NCI-H1105 treated with DMSO at 0.1 percent for 48 hours (cell line): Measurements from ENCODE around the gene TYMP.

ENCODE experiments used
- DNase-seq: peaks from one replicate; lab custom pipeline; 2025; lab: John Stamatoyannopoulos, UW

The TYMP gene

DNA sequence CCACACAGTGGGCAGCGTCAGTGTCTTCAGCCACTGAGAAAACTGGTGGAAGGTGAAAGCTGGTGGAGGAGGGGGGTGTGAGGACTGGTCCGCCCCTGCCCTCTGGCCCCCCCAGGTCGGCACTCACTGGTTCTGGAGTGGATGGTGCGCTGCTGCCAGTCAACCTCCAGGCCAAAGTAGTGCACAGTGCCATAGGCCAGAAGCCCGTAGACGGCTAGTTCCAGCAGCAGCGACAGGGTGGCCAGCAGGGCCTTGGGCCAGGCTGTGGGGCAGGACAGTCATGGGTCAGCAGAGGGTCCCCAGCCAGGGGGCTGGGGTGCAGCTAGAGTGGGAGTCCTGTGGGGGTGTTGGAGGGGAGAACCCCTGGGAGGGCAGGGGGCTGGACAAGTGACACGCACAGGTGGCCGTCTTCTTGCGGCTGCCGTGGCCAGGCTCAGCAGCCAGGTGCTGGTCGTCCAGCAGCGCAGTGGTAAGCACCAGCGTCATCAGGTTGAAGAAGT lies 24.5 kb downstream of the TYMP start:
- no peak for DNase-seq

DNA sequence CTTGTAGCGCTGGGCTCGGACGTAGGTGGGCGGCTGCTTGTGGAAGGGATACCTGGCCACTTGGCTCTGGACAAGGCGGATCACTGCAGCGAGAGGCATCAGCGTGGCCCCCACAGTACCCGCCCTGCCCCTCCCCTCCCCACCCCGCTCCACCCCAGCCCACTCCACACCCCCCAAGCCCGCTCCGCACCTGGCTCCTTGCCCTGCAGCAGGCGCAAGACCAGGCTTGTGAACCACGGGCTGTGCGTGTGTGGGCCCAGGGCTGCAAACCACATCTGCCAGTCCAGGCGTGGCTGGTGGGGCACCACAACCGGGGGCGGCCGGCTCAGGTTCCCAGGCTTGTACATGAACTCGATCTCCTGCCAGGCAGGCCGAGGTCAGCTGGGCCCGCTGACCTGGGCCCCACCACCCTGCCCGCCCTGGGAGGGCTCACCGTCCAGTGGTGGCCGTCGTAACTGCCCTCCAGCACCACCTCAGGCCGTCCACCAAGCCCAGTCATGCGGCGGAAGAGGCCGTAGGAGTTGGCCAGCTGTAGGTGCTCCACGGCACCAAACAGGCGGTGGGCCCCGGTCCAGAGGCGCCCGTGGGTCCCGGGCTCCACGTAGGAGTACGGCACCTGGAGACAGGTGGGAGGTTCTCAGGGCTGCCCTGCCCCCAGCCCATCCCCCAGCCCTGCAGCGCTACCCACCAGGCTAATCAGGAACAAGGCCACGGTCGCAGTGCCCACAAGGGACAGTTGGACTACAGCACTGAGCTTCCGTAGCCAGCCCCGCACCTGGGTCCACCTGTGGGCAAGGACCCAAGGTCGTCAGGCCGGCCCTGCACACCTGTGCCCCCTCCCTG lies 25.2 kb downstream of the TYMP start:
- DNase-seq: no peak

GRCh38 chr22:50503475-50504145 lies 26.2 kb downstream of the TYMP start:
- no peak for DNase-seq

DNA sequence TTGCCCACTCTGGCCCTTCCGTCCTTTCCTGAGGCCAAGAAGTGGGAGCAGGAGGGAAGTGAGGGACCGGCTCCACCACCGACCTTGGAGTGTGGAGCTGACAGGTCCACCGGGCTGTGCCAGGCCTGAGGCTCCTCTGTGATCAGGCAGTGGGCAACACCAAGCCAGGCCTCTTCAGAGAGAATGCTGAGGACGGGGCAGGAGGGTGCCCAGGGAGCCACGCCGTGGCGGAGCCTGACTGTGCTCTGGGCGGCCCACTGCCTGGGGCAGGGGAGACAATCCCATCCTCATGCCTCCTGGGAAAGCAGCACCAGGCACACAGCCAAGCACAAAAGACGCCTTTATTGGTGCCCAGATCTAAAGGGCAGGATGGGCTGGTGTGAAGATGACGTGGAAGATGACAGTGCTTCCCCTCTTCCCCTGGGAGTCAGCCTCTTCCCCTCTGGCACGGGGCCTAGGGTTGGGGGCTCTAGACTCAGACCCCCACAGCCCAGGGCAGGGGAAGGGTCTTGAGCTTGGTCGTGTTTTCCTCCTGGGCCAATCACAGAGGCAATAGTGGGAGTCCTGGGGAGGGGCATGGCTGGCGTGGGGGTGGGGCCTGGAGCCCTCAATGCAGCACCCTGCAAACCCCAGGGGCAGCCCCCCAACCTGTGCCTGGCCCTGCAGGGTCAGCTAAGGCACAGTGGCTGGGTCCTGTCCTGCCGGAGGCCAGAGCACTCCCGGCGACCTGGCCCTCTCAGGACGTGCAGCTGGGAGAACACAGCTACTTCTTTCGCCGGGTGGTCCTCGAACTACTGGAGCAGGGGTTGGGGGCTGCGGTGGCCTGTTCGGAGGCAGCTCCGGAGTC lies 27.0 kb downstream of the TYMP start:
- DNase-seq: no peak

- DNase-seq: no peak
These were observed 27.7 kb downstream of the TYMP start for GRCh38 chr22:50502096-50502495.

DNA sequence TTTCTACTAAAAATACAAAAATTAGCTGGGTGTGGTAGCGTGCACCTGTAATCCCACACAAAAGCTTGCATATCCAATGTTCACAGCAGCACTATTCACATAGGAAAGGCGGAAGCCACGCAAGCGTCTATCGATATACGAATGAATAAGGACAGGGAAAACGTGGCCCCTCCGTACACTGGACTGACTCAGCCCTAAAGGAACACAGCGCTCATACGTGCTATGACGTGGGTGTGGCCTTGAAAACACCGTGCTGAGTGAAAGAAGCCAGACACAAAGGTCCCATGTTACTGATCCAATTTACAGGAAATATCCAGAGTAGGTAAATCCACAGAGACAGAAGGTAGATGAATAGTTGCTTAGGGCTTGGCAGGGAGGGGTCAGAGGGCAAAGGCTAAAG lies 29.4 kb downstream of the TYMP start:
- DNase-seq: no peak

- DNase-seq: peak; percentile 75
These were observed 31.4 kb downstream of the TYMP start for GRCh38 chr22:50498322-50498890.

DNA sequence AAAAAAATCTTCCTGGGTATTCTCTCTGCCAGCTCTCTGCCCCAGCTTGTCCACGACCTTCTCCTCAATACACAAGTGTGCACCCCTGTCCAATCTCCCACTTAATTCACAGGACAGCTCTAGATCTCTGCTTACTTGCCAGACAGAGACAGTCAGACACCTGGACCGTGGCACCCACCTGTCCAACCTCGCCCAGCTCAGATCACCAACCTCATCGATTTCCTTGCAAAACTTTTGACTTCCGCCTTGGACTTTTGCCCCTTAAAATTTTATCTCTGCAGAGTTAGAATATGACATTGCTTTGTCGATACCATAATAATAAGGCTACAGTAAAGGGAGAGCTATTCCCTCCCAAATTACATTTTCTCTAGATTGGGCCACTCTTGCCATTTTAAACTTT lies 32.7 kb downstream of the TYMP start:
- DNase-seq: no peak

DNA sequence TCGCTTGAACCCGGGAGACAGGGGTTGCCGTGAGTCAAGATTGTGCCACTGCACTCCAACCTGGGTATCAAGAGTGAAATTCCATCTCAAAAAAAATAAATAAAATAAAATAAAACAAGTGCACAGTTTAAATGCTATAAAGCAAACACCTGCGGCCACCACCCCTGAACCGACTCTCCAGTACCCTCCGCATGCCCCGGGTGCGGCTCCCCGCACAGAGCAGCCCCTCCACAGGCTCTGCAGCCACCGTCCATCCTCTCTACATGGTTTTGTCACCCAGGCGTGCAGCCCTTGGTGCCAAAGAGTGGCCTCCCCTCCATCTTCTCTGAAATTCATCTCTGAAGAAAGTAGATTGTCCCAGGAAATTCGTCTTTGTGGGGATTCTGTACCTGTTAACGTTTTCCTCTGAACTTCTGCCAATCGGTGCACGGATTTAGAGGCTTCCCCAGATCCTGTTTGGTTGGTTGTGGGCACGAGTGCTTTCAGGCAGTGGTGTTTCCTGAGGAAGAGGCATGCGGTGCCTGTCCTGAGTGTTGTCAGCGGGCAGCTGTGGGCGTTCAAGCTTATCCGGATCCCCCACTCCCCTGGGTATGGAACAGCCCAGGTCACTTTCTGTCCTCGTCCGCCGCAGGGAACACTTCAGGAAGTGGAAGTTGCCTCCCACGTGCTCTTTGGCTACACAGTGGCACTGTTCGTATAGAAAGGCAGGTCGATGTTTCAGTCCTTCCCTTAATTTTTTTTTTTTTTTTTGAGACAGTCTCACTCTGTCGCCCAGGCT lies 39.1 kb downstream of the TYMP start:
- no peak for DNase-seq

- DNase-seq: no peak
These were observed 40.2 kb downstream of the TYMP start for GRCh38 chr22:50489363-50490243.

DNA sequence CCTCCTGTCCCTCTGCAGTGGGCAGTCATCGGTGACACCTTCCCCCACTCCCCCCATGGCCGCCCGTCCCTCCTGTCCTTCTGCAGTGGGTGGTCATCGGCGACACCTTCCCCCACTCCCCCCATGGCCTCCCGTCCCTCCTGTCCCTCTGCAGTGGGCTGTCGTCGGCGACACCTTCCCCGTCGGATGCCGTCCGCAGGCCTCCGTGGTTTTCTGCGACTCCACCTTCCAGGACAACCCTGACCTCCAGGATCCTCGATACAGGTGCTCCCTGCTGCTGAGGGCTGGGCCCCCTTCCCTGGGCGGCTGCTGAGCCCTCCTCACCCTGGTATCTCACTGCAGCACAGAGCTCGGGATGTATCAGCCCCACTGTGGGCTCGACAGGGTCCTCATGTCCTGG lies 40.9 kb downstream of the TYMP start:
- DNase-seq: no peak

DNA sequence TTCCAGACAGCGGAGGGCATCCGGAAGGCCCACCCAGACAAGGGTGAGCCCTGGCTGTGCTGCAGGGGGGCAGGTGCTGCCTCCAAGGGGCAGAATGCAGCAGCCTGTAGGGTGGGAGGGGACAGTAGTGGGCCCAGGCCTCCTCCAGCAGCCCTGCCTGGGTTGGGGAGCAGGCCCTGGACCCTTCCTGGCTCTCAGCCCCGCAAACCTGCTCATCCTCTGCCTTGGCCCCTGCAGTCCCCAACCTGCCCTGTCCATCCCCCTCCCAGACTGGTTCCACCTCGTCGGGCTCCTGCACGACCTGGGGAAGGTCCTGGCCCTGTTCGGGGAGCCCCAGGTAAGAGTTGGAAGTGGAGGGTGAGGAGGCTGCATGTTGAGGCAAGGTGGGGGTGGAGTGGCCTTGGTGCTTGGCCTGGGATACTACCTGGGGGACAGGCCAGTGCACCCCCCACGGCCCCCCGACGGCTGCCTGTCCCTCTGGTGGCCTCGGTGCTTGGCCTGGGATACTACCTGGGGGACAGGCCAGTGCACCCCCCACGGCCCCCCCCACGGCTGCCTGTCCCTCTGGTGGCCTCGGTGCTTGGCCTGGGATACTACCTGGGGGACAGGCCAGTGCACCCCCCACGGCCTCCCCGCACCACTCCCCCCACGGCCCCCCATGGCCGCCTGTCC lies 41.7 kb downstream of the TYMP start:
- no peak for DNase-seq

GRCh38 chr22:50487290-50488005 lies 42.4 kb downstream of the TYMP start:
- DNase-seq: no peak

- no peak for DNase-seq
These were observed 43.1 kb downstream of the TYMP start, which contains the start of gene MIOX for GRCh38 chr22:50486561-50487289. Gene MIOX (plus strand): TSS chr22:50486859. CDS start chr22:50486898, 39 bp downstream.

- DNase-seq: peak; percentile 24
These were observed 44.3 kb downstream of the TYMP start for GRCh38 chr22:50485221-50486131.

GRCh38 chr22:50483977-50484853 lies 45.6 kb downstream of the TYMP start:
- DNase-seq: no peak
